Measurements from ENCODE around the gene ACTBL2.
"Not testable (repeated sequence)": the region's sequence is repeated elsewhere in the genome, so short reads cannot be mapped to it uniquely, and the experiment has no call there.

DNA sequence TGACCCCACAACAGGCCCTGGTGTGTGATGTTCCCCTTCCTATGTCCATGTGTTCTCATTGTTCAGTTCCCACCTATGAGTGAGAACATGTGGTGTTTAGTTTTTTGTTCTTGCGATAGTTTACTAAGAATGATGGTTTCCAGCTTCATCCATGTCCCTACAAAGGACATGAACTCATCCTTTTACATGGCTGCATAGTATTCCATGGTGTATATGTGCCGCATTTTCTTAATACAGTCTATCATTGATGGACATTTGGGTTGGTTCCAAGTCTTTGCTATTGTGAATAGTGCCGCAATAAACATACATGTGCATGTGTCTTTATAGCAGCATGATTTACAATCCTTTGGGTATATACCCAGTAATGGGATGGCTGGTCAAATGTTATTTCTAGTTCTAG is 22.6 kb downstream of the ACTBL2 start:
- TF ChIP-seq, protein P1, sequence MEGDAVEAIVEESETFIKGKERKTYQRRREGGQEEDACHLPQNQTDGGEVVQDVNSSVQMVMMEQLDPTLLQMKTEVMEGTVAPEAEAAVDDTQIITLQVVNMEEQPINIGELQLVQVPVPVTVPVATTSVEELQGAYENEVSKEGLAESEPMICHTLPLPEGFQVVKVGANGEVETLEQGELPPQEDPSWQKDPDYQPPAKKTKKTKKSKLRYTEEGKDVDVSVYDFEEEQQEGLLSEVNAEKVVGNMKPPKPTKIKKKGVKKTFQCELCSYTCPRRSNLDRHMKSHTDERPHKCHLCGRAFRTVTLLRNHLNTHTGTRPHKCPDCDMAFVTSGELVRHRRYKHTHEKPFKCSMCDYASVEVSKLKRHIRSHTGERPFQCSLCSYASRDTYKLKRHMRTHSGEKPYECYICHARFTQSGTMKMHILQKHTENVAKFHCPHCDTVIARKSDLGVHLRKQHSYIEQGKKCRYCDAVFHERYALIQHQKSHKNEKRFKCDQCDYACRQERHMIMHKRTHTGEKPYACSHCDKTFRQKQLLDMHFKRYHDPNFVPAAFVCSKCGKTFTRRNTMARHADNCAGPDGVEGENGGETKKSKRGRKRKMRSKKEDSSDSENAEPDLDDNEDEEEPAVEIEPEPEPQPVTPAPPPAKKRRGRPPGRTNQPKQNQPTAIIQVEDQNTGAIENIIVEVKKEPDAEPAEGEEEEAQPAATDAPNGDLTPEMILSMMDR (IDR thresholded peaks at IDR 0.05), result not testable (repeated sequence)
- not testable (repeated sequence) for TF ChIP-seq POLR2A (IDR thresholded peaks at IDR 0.05)
